Keratinocyte (primary cell): ENCODE results near the gene TRMT1. TPM values are rescaled to one million over a fixed set of nuclear protein-coding genes. Genes with fewer than 3 reads are reported as not detected.

Experiments used
- DNase-seq: peaks from one replicate; pipeline ENCODE4 v3.0.0-alpha.2; 2011; ENCODE audit warnings: low read depth, missing footprints, low spot score
- FAIRE-seq: peaks from 2 replicates; lab custom pipeline; 2011; peaks lifted over from hg19 to GRCh38; lab: Jason Lieb, UNC
- H2AFZ ChIP-seq: 2 replicates; pipeline ENCODE4 v1.6.0; 2012; ENCODE audit warnings: low read length, control low read depth, inconsistent platforms; ENCODE audit not compliant: control insufficient read depth
- H3K27ac ChIP-seq: 2 replicates; pipeline ENCODE4 v1.5.1; 2011; ENCODE audit warnings: low read length; ENCODE audit not compliant: control insufficient read depth, insufficient read depth
- H3K27me3 ChIP-seq: 3 replicates; pipeline ENCODE4 v1.6.0; 2011; ENCODE audit warnings: low read length; ENCODE audit not compliant: control insufficient read depth, insufficient read depth; ENCODE audit errors: extremely low read depth
- H3K36me3 ChIP-seq, 2 experiments: 2 replicates in 1 of 2; 3 replicates in 1 of 2; pipeline ENCODE4 v1.5.1; 2011; ENCODE audit warnings: low read length in 2 of 2, mild to moderate bottlenecking in 1 of 2; ENCODE audit not compliant: control insufficient read depth in 2 of 2, insufficient read depth in 2 of 2; ENCODE audit errors: extremely low read depth in 1 of 2
- H3K4me1 ChIP-seq: 3 replicates; pipeline ENCODE4 v1.5.1; 2011; ENCODE audit warnings: low read length; ENCODE audit not compliant: control insufficient read depth, insufficient read depth; ENCODE audit errors: extremely low read depth
- H3K4me2 ChIP-seq: 3 replicates; pipeline ENCODE4 v1.6.0; 2011; ENCODE audit warnings: low read depth, low read length; ENCODE audit not compliant: control insufficient read depth, insufficient read depth; ENCODE audit errors: extremely low read depth
- H3K4me3 ChIP-seq, 3 experiments: fragments of 200-600 bp in 1 of 3; sonication (generic) in 1 of 3; 2 replicates in 2 of 3; 3 replicates in 1 of 3; pipeline ENCODE4 v1.5.1; 2011 to 2016; ENCODE audit warnings: low read length in 3 of 3, mild to moderate bottlenecking in 3 of 3, control low read depth in 2 of 3, inconsistent platforms in 1 of 3, low read depth in 1 of 3, mixed read lengths in 1 of 3, mixed run types in 1 of 3, moderate library complexity in 1 of 3; ENCODE audit not compliant: control insufficient read depth in 2 of 3, insufficient read depth in 2 of 3; ENCODE audit errors: extremely low read depth in 1 of 3
- H3K79me2 ChIP-seq: 2 replicates; pipeline ENCODE4 v1.6.0; 2012; ENCODE audit warnings: low read length; ENCODE audit not compliant: control insufficient read depth, insufficient read depth
- H3K9ac ChIP-seq: 3 replicates; pipeline ENCODE4 v1.6.0; 2011; ENCODE audit warnings: low read length; ENCODE audit not compliant: control insufficient read depth, insufficient read depth; ENCODE audit errors: extremely low read depth
- H3K9me1 ChIP-seq: 3 replicates; pipeline ENCODE4 v1.6.0; 2011; ENCODE audit warnings: low read length; ENCODE audit not compliant: control insufficient read depth, insufficient read depth; ENCODE audit errors: extremely low read depth
- H3K9me3 ChIP-seq: 2 replicates; pipeline ENCODE4 v1.5.1; 2012; ENCODE audit warnings: low read depth, low read length; ENCODE audit not compliant: control insufficient read depth
- H4K20me1 ChIP-seq: 3 replicates; pipeline ENCODE4 v1.6.0; 2011; ENCODE audit warnings: low read length; ENCODE audit not compliant: control insufficient read depth, insufficient read depth; ENCODE audit errors: extremely low read depth
- EZH2 ChIP-seq: IDR thresholded peaks from one replicate; pipeline ENCODE4 v1.6.1; 2012; ENCODE audit warnings: inconsistent platforms, mild to moderate bottlenecking, low read length, moderate library complexity
- dilution Hi-C: fragments of 300-500 bp; cut with MboI; formaldehyde crosslinking; loops from one replicate; pipeline ENCODE4 v1.7.0; 2020; ENCODE audit warnings: low sequenced_read_pairs; ENCODE audit not compliant: extremely low pct_ligation_motif_present
- polyA plus RNA-seq, 5 experiments: library from polyadenylated mRNA; depleted of rRNA in 3 of 5; stranded (reverse) in 3 of 5; stranded (forward) in 1 of 5; unstranded in 1 of 5; fragments of >200 nt; gene quantifications; 1 replicate in 1 of 5; 2 replicates in 3 of 5; 3 replicates in 1 of 5; pipeline versions ENCODE4 v1.2.1 to v1.2.3, GENCODE V29; 2011 to 2012; ENCODE audit warnings: missing spikeins in 2 of 5, low read depth in 1 of 5, low replicate concordance in 1 of 5
- TF ChIP-seq, protein P1 (sequence below), 3 experiments: IDR thresholded peaks in 1 of 3; conservative IDR thresholded peaks in 1 of 3; optimal IDR thresholded peaks in 1 of 3; 2 replicates in 2 of 3; 3 replicates in 1 of 3; pipeline versions ENCODE3 to v1.5.1; 2011; ENCODE audit warnings: low read length in 3 of 3, mild to moderate bottlenecking in 3 of 3, moderate library complexity in 2 of 3, control low read depth in 1 of 3, inconsistent platforms in 1 of 3; ENCODE audit not compliant: insufficient read depth in 2 of 3; ENCODE audit errors: extremely low read depth in 1 of 3

TRMT1 gene
- polyA plus RNA-seq, 1 donor (not counting 4 experiments of a cell fraction or from before 2014, with no cell fraction given): 30.9 TPM

DNA sequence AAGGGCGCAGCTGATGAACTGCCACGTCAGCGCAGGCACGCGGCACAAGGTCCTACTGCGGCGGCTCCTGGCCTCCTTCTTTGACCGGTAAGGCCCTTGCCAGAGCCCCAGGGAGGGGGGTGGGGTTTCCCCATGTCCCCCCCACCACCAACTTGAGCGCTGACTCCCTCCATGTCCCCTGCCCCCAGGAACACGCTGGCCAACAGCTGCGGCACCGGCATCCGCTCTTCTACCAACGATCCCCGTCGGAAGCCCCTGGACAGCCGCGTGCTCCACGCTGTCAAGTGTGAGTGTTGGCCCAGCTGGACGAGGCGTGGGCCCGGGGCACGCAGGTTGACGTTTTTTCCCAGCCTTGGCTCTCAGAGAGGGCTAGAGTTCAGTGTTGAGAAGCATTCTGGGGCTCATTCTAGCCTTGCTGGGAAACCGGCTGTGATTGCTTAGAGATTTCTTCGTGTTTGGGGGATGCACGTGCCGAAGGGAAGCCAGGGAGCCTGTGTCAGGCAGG is 20.8 kb upstream of the TRMT1 start:
- H3K9ac ChIP-seq: no peak overlapping the region
- H3K4me1 ChIP-seq: peaks cover 3% of the 10 kb centered on the region
- H3K4me2 ChIP-seq: no peak overlapping the region
- H2AFZ ChIP-seq: no peak overlapping the region
- H3K79me2 ChIP-seq: peaks cover 33% of the 10 kb centered on the region
- no peak for TF ChIP-seq EZH2
- TF ChIP-seq, protein P1, sequence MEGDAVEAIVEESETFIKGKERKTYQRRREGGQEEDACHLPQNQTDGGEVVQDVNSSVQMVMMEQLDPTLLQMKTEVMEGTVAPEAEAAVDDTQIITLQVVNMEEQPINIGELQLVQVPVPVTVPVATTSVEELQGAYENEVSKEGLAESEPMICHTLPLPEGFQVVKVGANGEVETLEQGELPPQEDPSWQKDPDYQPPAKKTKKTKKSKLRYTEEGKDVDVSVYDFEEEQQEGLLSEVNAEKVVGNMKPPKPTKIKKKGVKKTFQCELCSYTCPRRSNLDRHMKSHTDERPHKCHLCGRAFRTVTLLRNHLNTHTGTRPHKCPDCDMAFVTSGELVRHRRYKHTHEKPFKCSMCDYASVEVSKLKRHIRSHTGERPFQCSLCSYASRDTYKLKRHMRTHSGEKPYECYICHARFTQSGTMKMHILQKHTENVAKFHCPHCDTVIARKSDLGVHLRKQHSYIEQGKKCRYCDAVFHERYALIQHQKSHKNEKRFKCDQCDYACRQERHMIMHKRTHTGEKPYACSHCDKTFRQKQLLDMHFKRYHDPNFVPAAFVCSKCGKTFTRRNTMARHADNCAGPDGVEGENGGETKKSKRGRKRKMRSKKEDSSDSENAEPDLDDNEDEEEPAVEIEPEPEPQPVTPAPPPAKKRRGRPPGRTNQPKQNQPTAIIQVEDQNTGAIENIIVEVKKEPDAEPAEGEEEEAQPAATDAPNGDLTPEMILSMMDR (optimal IDR thresholded peaks at IDR 0.05 in 1 of 3, IDR thresholded peaks at IDR 0.05 in 1 of 3, conservative IDR thresholded peaks at IDR 0.05 in 1 of 3; ENCODE audit: extremely low read depth in 1 of 3, insufficient read depth in 2 of 3, low read length in 3 of 3): no peak
- no peak overlapping the region for H3K27ac ChIP-seq
- no peaks in the 10 kb centered on the region for H3K9me3 ChIP-seq
- DNase-seq (no peak), FAIRE-seq (no peak)
- dilution Hi-C loops: no loop called here
- peaks cover 18 to 25% of the 10 kb centered on the region in 2 experiments for H3K36me3 ChIP-seq
- no peaks in the 10 kb centered on the region for H4K20me1 ChIP-seq
- H3K9me1 ChIP-seq: peaks cover 2% of the 10 kb centered on the region
- no peak overlapping the region for H3K4me3 ChIP-seq
- no peaks in the 10 kb centered on the region for H3K27me3 ChIP-seq

DNA sequence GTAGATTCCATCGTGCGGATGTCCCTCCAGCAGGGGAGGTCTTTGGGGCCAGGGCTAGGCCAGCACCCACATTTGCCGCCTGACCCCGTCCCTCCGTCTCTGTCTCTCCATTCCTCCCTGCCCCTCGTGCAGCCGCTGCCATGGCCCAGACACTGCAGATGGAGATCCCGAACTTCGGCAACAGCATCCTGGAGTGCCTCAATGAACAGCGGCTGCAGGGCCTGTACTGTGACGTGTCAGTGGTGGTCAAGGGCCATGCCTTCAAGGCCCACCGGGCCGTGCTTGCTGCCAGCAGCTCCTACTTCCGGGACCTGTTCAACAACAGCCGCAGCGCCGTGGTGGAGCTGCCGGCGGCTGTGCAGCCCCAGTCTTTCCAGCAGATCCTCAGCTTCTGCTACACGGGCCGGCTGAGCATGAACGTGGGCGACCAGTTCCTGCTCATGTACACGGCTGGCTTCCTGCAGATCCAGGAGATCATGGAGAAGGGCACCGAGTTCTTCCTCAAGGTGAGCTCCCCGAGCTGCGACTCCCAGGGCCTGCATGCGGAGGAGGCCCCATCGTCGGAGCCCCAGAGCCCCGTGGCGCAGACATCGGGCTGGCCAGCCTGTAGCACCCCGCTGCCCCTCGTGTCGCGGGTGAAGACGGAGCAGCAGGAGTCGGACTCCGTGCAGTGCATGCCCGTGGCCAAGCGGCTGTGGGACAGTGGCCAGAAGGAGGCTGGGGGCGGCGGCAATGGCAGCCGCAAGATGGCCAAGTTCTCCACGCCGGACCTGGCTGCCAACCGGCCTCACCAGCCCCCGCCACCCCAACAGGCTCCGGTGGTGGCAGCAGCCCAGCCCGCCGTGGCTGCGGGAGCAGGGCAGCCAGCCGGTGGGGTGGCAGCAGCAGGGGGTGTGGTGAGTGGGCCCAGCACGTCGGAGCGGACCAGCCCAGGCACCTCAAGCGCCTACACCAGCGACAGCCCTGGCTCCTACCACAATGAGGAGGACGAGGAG is 18.8 kb upstream of the TRMT1 start:
- Histone ChIP-seq H3K4me3 (no peak overlapping the region), H3K79me2 (peaks cover 47% of the 10 kb centered on the region), H3K9ac (no peak overlapping the region), H3K27me3 (no peaks in the 10 kb centered on the region), H4K20me1 (peaks cover 11% of the 10 kb centered on the region), H2AFZ (no peak overlapping the region), H3K4me2 (no peak overlapping the region), H3K9me3 (no peaks in the 10 kb centered on the region), H3K9me1 (peaks cover 5% of the 10 kb centered on the region), H3K27ac (no peak overlapping the region), H3K36me3 (peaks cover 20 to 32% of the 10 kb centered on the region in 2 experiments), H3K4me1 (peaks cover 3% of the 10 kb centered on the region)
- dilution Hi-C loops: no loop called here
- DNase-seq (no peak), FAIRE-seq (no peak)
- TF ChIP-seq, protein P1 (optimal IDR thresholded peaks at IDR 0.05 in 1 of 3, IDR thresholded peaks at IDR 0.05 in 1 of 3, conservative IDR thresholded peaks at IDR 0.05 in 1 of 3; ENCODE audit: extremely low read depth in 1 of 3, insufficient read depth in 2 of 3, low read length in 3 of 3): no peak
- no peak for TF ChIP-seq EZH2
